Neural cell (in vitro differentiated cells): ENCODE results near the gene NCKAP5.

Experiments used
- CTCF ChIP-seq: fragments of 450-650 bp; IDR thresholded peaks from 2 replicates; pipeline ENCODE4 v1.5.1; 2014; ENCODE audit warnings: antibody characterized with exemption, mild to moderate bottlenecking, moderate library complexity; ENCODE audit not compliant: poor library complexity, severe bottlenecking
- EP300 ChIP-seq: fragments of 450-650 bp; conservative IDR thresholded peaks from 2 replicates; pipeline ENCODE4 v1.6.1; 2014; ENCODE audit warnings: antibody characterized with exemption, mild to moderate bottlenecking, moderate library complexity; ENCODE audit not compliant: poor library complexity, severe bottlenecking
- EZH2 ChIP-seq: fragments of 200-600, 300-800 bp; shearing (Covaris generic), sonication (generic); IDR thresholded peaks from 2 replicates; pipeline ENCODE4 v1.6.1; 2014; ENCODE audit warnings: antibody characterized with exemption, low read length, borderline replicate concordance, mild to moderate bottlenecking; ENCODE audit not compliant: insufficient read depth, poor library complexity, severe bottlenecking
- TAF1 ChIP-seq: IDR thresholded peaks from 2 replicates; pipeline ENCODE4 v1.6.1; 2012; ENCODE audit warnings: low read depth
- TF ChIP-seq, protein P1 (sequence below): IDR thresholded peaks from 2 replicates; pipeline ENCODE4 v1.6.1; 2012; ENCODE audit warnings: borderline replicate concordance

GRCh38 chr2:133314795-133315194 lies 253.5 kb downstream of the NCKAP5 start:
- TF ChIP-seq CTCF (no peak), EP300 (no peak), TAF1 (no peak), EZH2 (no peak)
- TF ChIP-seq, protein P1, sequence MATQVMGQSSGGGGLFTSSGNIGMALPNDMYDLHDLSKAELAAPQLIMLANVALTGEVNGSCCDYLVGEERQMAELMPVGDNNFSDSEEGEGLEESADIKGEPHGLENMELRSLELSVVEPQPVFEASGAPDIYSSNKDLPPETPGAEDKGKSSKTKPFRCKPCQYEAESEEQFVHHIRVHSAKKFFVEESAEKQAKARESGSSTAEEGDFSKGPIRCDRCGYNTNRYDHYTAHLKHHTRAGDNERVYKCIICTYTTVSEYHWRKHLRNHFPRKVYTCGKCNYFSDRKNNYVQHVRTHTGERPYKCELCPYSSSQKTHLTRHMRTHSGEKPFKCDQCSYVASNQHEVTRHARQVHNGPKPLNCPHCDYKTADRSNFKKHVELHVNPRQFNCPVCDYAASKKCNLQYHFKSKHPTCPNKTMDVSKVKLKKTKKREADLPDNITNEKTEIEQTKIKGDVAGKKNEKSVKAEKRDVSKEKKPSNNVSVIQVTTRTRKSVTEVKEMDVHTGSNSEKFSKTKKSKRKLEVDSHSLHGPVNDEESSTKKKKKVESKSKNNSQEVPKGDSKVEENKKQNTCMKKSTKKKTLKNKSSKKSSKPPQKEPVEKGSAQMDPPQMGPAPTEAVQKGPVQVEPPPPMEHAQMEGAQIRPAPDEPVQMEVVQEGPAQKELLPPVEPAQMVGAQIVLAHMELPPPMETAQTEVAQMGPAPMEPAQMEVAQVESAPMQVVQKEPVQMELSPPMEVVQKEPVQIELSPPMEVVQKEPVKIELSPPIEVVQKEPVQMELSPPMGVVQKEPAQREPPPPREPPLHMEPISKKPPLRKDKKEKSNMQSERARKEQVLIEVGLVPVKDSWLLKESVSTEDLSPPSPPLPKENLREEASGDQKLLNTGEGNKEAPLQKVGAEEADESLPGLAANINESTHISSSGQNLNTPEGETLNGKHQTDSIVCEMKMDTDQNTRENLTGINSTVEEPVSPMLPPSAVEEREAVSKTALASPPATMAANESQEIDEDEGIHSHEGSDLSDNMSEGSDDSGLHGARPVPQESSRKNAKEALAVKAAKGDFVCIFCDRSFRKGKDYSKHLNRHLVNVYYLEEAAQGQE: no peak
